ENCODE results near the gene FBRSL1. TPM values are rescaled to one million over a fixed set of nuclear protein-coding genes. Genes with fewer than 3 reads are reported as not detected.
"Not testable (repeated sequence)": the region's sequence is repeated elsewhere in the genome, so short reads cannot be mapped to it uniquely, and the experiment has no call there.

The FBRSL1 gene
- total RNA-seq, 1 donor from 2014 or later = 43.8 TPM

- Histone ChIP-seq H3K4me2 (ENCODE audit: low read length) (no peak overlapping the region), H3K36me3 (ENCODE audit: insufficient read depth, low read length) (no peaks in the 10 kb centered on the region), H4K20me1 (ENCODE audit: insufficient read depth, low read length) (no peaks in the 10 kb centered on the region), H3K4me3 (ENCODE audit: insufficient read depth, low read depth, low read length) (no peak overlapping the region), H3K4me1 (ENCODE audit: insufficient read depth, low read length) (peaks cover 9% of the 10 kb centered on the region), H3K27ac (ENCODE audit: low read depth, low read length) (no peak overlapping the region), H3K9me3 (ENCODE audit: insufficient read depth, low read depth, low read length) (peaks cover 3% of the 10 kb centered on the region), H3K9ac (ENCODE audit: low read length) (no peak overlapping the region), H3K27me3 (ENCODE audit: insufficient read depth, low read length) (peaks cover 6% of the 10 kb centered on the region), H3K79me2 (ENCODE audit: insufficient read depth, low read length) (no peaks in the 10 kb centered on the region), H2AFZ (ENCODE audit: low read depth, low read length) (no peak overlapping the region)
- Mint-ChIP-seq H3K4me1 (ENCODE audit: low read depth, unreplicated experiment) (peaks cover 3% of the 10 kb centered on the region), H3K27me3 (ENCODE audit: low read depth, unreplicated experiment) (peaks cover 19% of the 10 kb centered on the region), H3K4me3 (ENCODE audit: unreplicated experiment) (no peak overlapping the region), H3K36me3 (ENCODE audit: low read depth, unreplicated experiment) (no peaks in the 10 kb centered on the region), H3K27ac (ENCODE audit: unreplicated experiment) (no peak overlapping the region), H3K9me3 (ENCODE audit: unreplicated experiment) (peaks cover 3% of the 10 kb centered on the region)
- DNase-seq (ENCODE audit: low read depth) (no peak), FAIRE-seq (no peak)
- no peak for TF ChIP-seq CTCF (IDR thresholded peaks at IDR 0.05; ENCODE audit: insufficient read depth, low read depth, low read length)
- no peak for TF ChIP-seq EZH2 (IDR thresholded peaks at IDR 0.05; ENCODE audit: insufficient read depth, low read length)
Observed at GRCh38 chr12:132462788-132463187, 27.2 kb upstream of the FBRSL1 start.

GRCh38 chr12:132463284-132463924 lies 26.5 kb upstream of the FBRSL1 start:
- H3K9me3 Mint-ChIP-seq (ENCODE audit: unreplicated experiment); H3K9ac ChIP-seq (ENCODE audit: low read length); H3K27ac ChIP-seq (ENCODE audit: low read depth, low read length); H3K36me3 Mint-ChIP-seq (ENCODE audit: low read depth, unreplicated experiment); H4K20me1 ChIP-seq (ENCODE audit: insufficient read depth, low read length); H3K27ac Mint-ChIP-seq (ENCODE audit: unreplicated experiment); H3K27me3 ChIP-seq (ENCODE audit: insufficient read depth, low read length); H3K4me2 ChIP-seq (ENCODE audit: low read length); DNase-seq (ENCODE audit: low read depth); H3K79me2 ChIP-seq (ENCODE audit: insufficient read depth, low read length); H3K4me3 Mint-ChIP-seq (ENCODE audit: unreplicated experiment); H2AFZ ChIP-seq (ENCODE audit: low read depth, low read length); H3K4me3 ChIP-seq (ENCODE audit: insufficient read depth, low read depth, low read length); H3K36me3 ChIP-seq (ENCODE audit: insufficient read depth, low read length); H3K4me1 Mint-ChIP-seq (ENCODE audit: low read depth, unreplicated experiment); H3K4me1 ChIP-seq (ENCODE audit: insufficient read depth, low read length); H3K9me3 ChIP-seq (ENCODE audit: insufficient read depth, low read depth, low read length): not testable (repeated sequence)
- FAIRE-seq = peak; percentile 81
- peaks cover 21% of the 10 kb centered on the region for H3K27me3 Mint-ChIP-seq (ENCODE audit: low read depth, unreplicated experiment)

GRCh38 chr12:132464304-132464703 lies 25.6 kb upstream of the FBRSL1 start:
- not testable (repeated sequence) for H3K9ac ChIP-seq (ENCODE audit: low read length); H3K4me1 Mint-ChIP-seq (ENCODE audit: low read depth, unreplicated experiment); H3K36me3 Mint-ChIP-seq (ENCODE audit: low read depth, unreplicated experiment); H3K4me2 ChIP-seq (ENCODE audit: low read length); H3K4me3 Mint-ChIP-seq (ENCODE audit: unreplicated experiment); H3K9me3 ChIP-seq (ENCODE audit: insufficient read depth, low read depth, low read length); H3K4me1 ChIP-seq (ENCODE audit: insufficient read depth, low read length); H3K27ac ChIP-seq (ENCODE audit: low read depth, low read length); H3K79me2 ChIP-seq (ENCODE audit: insufficient read depth, low read length); H3K27me3 ChIP-seq (ENCODE audit: insufficient read depth, low read length); H3K9me3 Mint-ChIP-seq (ENCODE audit: unreplicated experiment); H3K4me3 ChIP-seq (ENCODE audit: insufficient read depth, low read depth, low read length); DNase-seq (ENCODE audit: low read depth); H3K36me3 ChIP-seq (ENCODE audit: insufficient read depth, low read length); FAIRE-seq; H2AFZ ChIP-seq (ENCODE audit: low read depth, low read length); H3K27ac Mint-ChIP-seq (ENCODE audit: unreplicated experiment); H4K20me1 ChIP-seq (ENCODE audit: insufficient read depth, low read length)
- peaks cover 19% of the 10 kb centered on the region for H3K27me3 Mint-ChIP-seq (ENCODE audit: low read depth, unreplicated experiment)

All from astrocyte (in vitro differentiated cells and primary cell).